ENCODE measurements around the gene ENOX1.

Gene ENOX1

GRCh38 chr13:43315522-43315921, 471.2 kb downstream of the ENOX1 start:
- DNase-seq (ENCODE audit: low read depth), result no peak

- DNase-seq (ENCODE audit: low read depth), result no peak
Observed at GRCh38 chr13:43309311-43309710, 477.5 kb downstream of the ENOX1 start.

GRCh38 chr13:43307921-43308433, 478.8 kb downstream of the ENOX1 start:
- no peak for DNase-seq (ENCODE audit: low read depth)

DNA sequence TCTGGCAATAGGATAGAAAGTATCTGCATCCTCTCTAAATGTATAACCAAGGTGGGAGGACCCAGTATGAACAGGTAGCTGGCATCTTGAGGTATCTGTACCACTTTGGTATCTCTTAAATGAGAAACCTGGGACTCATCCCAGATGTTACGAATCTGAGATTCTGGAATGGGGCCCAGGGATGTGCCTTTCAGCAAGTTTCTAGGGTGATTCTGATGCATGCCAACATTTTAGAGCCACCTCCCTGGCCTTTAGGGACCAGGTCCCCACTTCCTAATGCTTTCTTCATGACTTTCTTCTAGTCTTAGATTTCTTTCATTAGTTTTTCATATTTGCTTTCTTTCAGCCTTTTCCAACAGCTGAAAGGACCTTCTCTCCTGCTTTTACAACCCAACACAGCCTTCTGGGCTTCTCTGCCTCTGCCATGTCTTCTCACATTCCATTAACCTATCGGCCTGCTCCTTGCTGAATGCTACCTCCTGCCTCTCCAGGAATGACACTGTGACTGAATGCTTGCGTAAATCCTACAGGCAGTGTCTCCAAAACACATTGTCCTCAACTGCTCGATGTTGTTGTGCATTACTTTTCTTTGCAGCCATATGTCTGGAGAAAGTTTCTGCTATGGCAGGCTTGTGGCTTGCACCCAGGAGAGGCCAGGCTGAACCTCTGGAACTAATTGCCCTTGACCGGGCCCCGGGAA, 479.4 kb downstream of the ENOX1 start:
- no peak for DNase-seq (ENCODE audit: low read depth)

DNA sequence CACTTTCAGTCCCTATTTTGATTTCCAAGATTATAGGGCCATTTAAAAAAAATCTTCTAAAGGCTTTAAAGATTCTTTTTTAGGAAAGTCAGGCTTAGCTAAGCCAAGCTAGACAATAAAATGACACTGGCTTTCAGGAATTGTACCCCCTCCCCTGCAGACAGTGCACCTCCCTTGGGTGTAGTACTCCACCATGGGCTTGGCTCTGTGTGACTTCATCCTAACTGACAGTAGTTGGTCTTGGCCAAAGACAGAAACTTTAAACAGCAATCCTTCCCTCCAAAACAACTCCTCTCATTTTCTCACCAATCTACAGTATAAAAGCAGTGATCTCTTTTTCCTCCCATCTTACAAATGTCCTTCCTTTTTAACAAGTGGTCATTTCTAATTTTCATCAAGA, 480.4 kb downstream of the ENOX1 start:
- DNase-seq (ENCODE audit: low read depth), result no peak

GRCh38 chr13:43305416-43305815, 481.4 kb downstream of the ENOX1 start:
- no peak for DNase-seq (ENCODE audit: low read depth)

- no peak for DNase-seq (ENCODE audit: low read depth)
Observed at GRCh38 chr13:43304945-43305344, 481.8 kb downstream of the ENOX1 start.

DNA sequence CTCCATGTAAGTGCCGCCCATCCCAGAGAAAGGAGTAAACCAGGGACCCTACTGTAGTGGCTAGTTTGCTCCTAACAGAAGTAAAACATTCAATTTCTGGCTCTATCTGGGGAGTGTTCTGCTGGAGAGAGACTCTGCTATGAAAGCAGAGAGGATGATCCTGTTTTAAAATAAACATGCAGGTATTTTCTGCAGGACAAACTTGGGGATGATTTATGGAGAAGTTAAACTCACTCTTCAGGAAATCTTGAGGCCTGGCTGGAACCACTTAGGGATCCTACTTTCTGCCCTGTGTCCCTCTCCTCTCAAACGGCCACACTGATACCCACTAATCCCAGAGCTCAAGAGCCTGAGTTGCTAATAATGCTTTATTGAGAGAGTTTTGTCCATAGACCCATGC, 482.3 kb downstream of the ENOX1 start:
- no peak for DNase-seq (ENCODE audit: low read depth)

DNA sequence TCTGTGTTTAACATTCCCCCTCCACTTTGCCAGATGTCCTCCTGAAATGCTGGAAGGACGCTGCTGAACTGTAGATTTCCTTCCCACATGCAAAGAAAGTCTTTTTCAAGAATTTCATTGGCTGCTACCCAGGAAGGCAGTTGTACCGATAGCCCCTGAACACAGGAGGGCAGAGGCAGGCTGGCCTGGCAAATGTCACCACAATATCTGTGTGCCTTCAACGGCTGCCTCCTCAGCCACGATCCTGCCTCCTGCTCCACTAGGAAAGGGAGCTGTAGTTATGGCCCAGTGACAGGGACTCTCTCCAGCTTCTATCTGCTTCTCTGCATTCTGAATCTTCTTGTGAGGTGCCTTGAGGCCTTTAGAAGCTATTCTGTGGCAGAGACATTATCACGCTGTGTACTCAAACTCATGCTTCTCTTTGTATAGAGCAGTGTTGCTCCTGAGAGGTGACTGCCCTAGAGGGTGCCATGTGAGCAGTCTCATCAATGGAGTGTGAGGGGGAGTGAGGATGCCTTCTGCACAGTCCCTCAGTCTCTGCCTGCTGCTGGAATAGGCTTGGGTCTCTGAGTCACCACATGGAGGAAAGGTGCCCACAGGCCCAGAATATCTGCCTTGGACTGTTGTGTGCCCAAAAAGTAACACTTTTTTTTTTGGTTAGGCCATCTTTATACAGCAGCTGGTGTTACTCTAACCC, 483.6 kb downstream of the ENOX1 start:
- DNase-seq (ENCODE audit: low read depth), result no peak

DNA sequence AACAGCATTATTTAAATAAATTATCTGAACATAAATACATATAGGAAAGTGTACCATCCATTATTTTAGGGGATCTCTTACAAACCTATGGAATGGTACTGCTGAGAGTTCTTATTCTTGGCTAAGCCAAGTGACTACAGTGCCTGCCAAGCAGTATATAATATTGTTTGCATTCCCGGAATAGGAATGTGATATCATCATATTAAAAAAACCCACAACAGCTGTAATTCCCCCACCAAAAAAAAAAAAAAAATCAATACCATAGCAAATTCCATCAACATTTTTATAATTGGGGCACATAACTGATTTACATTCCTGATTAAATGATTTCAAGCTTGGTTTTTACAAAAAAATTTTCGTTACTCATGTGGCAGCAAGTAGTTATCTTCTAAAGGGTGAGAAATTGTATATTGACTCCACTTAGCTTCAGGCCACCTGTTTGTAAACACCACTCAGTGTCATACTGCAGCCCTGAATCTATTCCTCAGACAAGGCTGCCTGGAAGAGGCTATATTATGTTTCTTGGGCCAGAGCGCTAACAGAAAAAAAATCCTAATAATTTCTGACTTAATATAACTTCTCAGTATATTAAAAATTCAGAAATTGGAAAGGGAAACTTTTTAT, 485.3 kb downstream of the ENOX1 start:
- no peak for DNase-seq (ENCODE audit: low read depth)

GRCh38 chr13:43300865-43301264, 485.9 kb downstream of the ENOX1 start:
- DNase-seq (ENCODE audit: low read depth), result no peak

DNA sequence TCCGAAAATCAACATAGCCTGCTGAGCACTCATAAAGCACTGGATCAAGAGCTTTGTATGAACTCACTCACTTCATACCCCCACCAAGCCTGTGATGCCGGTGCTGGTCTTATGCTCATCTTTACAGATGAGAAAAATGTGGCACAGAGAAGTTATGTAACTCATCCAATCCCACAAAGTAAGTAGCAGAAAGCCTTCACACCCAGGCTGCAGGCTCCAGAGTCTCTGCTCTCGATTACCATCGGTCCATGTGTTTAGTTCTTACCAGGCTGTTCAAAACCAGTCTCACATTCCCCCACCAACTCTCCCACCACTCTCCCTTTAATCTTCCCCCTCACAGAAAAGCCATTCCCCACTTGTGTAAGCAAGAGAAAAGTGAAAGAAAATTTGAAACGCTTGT, 487.4 kb downstream of the ENOX1 start:
- no peak for DNase-seq (ENCODE audit: low read depth)

DNA sequence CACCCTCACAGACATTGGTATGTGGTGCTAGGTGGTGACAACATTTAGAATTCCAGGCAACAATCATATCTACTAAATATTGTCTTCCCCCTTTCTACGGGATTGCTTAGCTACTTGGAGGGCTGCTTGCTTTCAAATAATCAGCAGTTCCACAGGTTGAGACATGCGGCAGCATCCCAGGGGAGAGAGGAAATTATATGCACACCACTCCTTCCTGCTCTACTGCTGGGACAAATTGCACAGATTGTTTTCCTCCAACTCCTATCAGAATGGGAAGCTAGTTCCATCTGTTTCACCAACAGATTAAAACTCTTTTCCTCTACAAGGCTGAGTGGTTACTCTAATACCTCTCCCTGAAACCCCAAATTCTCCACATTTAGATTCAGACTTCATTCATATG, 488.0 kb downstream of the ENOX1 start:
- no peak for DNase-seq (ENCODE audit: low read depth)

GRCh38 chr13:43297967-43298678, 488.6 kb downstream of the ENOX1 start:
- no peak for DNase-seq (ENCODE audit: low read depth)

DNA sequence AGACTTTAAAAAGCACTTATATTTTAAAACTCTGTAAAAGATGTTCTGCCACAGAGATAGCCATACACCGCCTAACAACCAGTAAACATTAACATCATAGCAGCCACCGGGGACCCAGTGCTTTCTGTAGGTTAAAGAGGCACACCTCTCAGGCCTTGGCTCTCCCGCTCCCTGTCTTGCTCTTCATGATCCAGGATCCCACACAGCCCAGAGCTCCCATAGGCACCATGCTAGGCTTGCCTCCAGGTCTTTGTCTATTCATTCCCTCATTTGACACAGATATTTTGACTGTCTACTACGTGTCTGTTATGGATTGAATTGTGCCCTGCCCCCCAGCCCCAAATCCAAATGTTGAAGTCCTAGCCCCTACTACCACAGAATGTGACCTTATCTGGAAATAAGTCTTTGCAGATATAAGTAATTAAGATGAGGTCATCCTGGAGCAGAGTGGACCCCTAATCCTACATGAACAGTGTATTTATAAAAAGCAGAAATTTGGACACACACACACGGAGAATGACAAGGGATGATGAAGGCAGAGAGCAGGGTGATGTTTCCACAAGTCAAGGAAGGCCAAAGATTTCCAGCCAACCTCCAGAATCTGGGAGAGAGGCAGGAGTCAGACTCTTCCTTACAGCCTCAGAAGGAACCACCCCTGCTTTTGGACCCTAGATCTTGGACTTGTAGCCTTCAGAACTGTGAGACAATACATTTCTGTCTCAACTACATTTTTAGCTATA, 490.8 kb downstream of the ENOX1 start:
- DNase-seq (ENCODE audit: low read depth), result no peak

GRCh38 chr13:43295321-43295720, 491.5 kb downstream of the ENOX1 start:
- DNase-seq (ENCODE audit: low read depth), result no peak

DNA sequence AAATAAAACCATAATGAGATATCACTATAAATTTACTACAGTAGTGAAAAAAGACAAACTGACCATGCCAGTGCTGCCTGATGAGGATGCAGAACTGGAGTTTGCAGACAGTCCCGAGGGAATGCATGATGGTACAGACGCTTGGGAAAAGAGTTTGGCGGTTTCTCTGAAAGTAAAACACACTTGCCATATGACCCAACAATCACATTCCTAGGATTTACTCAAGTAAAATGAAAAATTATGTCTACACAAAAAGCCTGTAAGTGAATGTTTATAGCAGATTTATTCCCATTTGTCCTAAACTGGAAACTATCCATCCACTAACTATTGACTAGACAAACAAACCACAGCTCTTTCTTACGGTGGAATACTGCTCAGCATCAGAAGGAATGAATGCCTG, 492.4 kb downstream of the ENOX1 start:
- no peak for DNase-seq (ENCODE audit: low read depth)

GRCh38 chr13:43293986-43294385, 492.8 kb downstream of the ENOX1 start:
- DNase-seq (ENCODE audit: low read depth), result no peak

DNA sequence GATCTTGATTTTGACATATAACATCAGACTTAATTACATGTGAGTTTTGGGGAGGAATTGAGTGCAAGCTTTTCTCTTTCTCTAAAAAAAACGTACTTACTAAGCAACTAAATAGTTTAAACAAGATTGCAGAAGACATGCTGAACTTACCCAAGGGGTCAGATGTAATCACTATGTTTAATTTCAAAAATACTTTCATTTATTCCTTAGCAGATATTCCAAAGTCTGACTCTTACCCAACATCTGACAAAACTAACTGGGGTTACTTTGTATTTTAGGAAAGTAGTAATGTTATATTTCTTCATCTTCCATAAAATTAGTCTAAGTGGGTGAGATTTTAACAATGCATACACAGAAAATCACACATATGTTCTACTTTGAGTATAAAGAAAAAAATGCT, 493.2 kb downstream of the ENOX1 start:
- no peak for DNase-seq (ENCODE audit: low read depth)

- no peak for DNase-seq (ENCODE audit: low read depth)
Observed at GRCh38 chr13:43293008-43293407, 493.8 kb downstream of the ENOX1 start.

DNA sequence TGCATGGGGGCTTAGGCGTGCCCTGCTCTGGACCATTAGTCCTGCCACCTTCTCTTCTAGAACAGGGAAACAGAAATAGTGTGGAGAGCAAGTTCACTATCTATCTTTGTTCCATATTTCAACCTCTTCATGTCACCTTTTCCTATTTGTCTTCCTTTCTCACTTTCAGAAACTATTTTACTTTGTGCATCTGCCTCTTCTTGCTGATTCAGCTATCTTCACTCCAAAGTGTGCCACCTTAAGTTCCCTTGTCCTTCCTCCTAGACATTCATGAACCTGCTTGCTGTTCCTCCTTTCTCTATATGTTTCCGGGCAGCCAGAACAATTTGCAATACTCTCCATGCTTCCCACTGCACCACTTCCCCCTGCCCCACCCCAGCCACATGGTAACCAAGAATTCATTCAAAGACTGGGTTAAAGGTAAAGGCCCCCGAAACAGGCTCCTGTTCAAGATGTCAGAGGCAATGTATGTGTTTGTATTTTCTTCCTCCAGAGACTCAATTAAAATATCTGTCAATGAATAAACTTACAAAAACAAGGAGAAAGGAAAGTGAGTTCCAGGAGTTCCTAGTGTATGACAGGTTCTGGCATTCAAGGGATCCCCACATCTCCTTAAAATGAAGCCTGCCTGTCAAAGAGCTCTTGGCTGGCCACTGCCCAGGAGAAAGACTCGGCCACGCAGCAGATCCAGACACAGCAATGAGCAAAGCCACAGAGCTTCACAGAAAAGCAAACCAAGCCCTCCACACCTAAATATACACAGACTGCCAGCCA, 495.3 kb downstream of the ENOX1 start:
- DNase-seq (ENCODE audit: low read depth), result no peak
